Measurements from ENCODE around the gene STK25. TPM values are rescaled to one million over a fixed set of nuclear protein-coding genes. Genes with fewer than 3 reads are reported as not detected.

Gene STK25
- total RNA-seq, 1 donor from 2014 or later, result 198 TPM

DNA sequence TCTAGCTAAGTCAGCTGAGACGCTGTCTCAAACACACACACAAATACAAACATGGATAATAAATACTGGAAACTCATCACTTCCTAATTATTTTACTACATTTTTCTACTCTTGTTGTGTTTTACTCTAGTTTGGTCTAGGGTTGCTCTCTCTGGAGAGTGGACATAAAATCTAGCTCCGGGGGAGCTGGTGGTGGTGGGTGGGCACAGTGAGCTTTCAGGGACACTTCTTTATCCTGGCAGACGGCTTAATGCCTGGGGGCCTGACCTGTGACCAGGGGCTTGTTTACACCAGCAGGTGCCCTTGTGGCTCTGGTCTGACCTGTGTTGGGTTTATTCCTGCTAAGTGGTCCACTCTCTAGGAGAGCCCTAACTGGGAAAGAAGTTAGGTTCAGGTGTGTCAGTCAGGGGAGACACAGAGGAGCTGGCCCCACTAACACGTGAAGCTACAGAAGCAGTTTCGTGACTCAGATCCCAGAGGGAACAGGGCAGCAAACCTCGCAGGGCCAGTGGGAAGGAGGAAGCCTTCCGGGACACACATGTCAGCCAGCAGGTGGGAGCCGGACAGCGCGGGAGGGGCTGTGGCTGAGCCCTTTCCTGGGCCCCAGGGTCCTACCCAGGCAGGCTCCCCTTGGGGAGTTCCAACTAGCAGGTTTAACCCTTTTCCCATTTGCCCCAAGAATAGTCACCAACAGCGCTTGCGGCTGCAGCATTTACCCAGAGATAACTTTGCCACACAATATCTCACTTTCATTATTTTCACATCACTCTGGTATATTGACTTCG, 27.7 kb upstream of the STK25 start:
- no peak overlapping the region for H3K27ac Mint-ChIP-seq
- no peak overlapping the region for H3K4me3 Mint-ChIP-seq
- H3K36me3 Mint-ChIP-seq, result no peaks in the 10 kb centered on the region
- TF ChIP-seq, protein P1, sequence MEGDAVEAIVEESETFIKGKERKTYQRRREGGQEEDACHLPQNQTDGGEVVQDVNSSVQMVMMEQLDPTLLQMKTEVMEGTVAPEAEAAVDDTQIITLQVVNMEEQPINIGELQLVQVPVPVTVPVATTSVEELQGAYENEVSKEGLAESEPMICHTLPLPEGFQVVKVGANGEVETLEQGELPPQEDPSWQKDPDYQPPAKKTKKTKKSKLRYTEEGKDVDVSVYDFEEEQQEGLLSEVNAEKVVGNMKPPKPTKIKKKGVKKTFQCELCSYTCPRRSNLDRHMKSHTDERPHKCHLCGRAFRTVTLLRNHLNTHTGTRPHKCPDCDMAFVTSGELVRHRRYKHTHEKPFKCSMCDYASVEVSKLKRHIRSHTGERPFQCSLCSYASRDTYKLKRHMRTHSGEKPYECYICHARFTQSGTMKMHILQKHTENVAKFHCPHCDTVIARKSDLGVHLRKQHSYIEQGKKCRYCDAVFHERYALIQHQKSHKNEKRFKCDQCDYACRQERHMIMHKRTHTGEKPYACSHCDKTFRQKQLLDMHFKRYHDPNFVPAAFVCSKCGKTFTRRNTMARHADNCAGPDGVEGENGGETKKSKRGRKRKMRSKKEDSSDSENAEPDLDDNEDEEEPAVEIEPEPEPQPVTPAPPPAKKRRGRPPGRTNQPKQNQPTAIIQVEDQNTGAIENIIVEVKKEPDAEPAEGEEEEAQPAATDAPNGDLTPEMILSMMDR (conservative IDR thresholded peaks at IDR 0.05), result no peak
- H3K4me1 Mint-ChIP-seq (ENCODE audit: unreplicated experiment), result peaks cover 10% of the 10 kb centered on the region
- DNase-seq (ENCODE audit: extremely low spot score, unreplicated experiment), result no peak
- H3K27me3 Mint-ChIP-seq, result peaks cover 14% of the 10 kb centered on the region
- H3K9me3 Mint-ChIP-seq, result no peaks in the 10 kb centered on the region

DNA sequence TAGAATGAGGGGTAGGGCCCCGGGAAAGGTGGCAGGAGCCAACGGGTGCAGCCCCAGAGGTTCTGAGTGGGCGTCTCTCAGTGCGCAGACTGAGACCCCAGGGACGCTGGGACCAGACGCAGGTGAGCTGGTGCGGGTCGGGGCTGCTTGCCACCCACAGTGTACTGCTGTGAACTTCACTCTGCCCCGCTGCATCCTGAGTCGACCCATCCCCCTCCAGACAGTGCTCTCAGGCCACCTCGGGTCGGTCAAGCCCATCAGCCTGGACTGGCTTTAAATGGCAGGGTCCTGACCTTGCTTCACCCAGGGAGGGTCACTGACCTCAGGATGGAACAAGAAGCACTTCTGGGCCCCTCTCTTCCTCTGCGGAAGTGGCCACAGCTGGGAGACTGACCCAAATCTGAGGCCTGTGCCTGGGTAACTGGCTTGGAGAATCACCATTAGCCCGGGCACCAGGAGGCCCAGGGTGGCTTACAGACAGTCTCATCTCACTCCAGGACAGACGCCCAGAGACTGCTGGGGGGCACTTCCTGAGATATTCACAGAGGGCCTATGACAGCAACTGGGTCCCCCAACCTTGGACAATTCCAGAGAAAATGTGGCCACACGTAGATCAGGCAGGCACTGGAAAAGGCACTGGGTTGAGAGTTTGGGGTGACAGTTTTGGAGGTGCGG, 26.5 kb upstream of the STK25 start:
- no peaks in the 10 kb centered on the region for H3K36me3 Mint-ChIP-seq
- no peak for DNase-seq (ENCODE audit: extremely low spot score, unreplicated experiment)
- no peak overlapping the region for H3K27ac Mint-ChIP-seq
- TF ChIP-seq, protein P1 (conservative IDR thresholded peaks at IDR 0.05), result no peak
- peaks cover 6% of the 10 kb centered on the region for H3K4me1 Mint-ChIP-seq (ENCODE audit: unreplicated experiment)
- H3K9me3 Mint-ChIP-seq, result no peaks in the 10 kb centered on the region
- peaks cover 15% of the 10 kb centered on the region for H3K27me3 Mint-ChIP-seq
- H3K4me3 Mint-ChIP-seq, result no peak overlapping the region

DNA sequence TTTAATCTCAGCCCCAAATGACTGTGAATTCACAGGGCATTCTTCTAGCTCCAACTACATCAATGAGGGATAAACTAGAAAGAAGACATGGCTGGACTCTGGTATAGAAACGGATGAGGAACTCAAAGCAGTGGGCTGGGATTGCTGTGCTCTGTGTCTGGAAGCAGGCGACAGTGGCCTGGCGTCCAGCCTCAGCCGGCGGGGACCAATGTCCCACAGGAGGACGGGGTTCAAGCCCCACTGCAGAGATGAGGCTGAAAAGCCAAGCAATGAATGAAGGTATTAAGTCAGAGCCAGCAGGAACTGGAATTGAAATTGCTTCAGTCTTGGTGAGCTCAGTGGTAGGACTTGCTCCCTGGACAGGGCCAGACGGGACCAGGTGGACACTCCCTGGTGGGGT, 25.9 kb upstream of the STK25 start:
- H3K27me3 Mint-ChIP-seq, result peaks cover 15% of the 10 kb centered on the region
- peaks cover 6% of the 10 kb centered on the region for H3K4me1 Mint-ChIP-seq (ENCODE audit: unreplicated experiment)
- H3K27ac Mint-ChIP-seq, result no peak overlapping the region
- DNase-seq (ENCODE audit: extremely low spot score, unreplicated experiment), result no peak
- no peaks in the 10 kb centered on the region for H3K36me3 Mint-ChIP-seq
- H3K9me3 Mint-ChIP-seq, result no peaks in the 10 kb centered on the region
- no peak overlapping the region for H3K4me3 Mint-ChIP-seq
- TF ChIP-seq, protein P1 (conservative IDR thresholded peaks at IDR 0.05), result no peak

DNA sequence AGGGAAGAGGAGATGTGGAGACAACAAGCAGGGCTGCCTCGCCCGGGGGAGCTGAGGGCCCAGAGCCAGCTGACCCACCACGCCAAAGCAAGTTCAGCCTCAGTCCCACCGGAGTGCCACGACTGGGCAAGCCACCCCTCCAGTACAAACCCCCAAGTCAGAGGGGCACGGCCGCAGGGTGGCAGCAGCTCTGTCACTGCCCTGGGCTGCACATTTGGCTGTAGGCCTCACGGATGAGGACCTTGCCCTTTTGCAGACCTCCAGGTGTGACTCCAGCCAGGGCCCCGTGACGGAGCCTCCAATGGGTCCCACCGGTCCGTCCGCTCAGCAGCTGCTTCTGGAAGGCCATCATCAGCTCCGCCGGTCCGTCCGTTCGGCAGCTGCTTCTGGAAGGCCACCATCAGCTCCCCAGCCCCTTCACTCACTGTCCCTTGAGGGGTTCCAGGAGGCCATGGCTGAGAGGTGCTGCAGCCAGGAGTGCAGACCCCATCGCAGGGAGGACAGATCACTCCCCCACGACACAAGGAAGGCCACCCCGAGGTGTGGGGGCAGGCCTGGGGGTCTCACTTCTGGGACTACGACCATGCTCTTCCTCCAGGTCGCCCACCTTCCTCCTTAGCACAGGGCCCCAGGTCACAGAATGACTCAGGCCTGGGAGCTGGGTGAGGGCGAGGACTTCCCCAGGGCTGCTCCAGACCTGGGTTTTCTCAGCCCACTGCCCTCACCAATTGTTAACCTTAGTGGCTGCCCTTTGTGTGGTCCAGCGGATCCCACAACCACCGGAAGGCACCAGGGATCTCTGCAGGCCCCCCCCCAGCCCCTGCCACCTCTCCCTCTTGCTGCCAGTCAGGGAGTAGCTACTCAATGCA, 24.6 kb upstream of the STK25 start:
- Mint-ChIP-seq H3K4me1 (ENCODE audit: unreplicated experiment) (no peaks in the 10 kb centered on the region), H3K36me3 (no peaks in the 10 kb centered on the region), H3K27me3 (peaks cover 15% of the 10 kb centered on the region), H3K9me3 (no peaks in the 10 kb centered on the region), H3K27ac (no peak overlapping the region), H3K4me3 (no peak overlapping the region)
- no peak for DNase-seq (ENCODE audit: extremely low spot score, unreplicated experiment)
- TF ChIP-seq, protein P1 (conservative IDR thresholded peaks at IDR 0.05), result no peak

DNA sequence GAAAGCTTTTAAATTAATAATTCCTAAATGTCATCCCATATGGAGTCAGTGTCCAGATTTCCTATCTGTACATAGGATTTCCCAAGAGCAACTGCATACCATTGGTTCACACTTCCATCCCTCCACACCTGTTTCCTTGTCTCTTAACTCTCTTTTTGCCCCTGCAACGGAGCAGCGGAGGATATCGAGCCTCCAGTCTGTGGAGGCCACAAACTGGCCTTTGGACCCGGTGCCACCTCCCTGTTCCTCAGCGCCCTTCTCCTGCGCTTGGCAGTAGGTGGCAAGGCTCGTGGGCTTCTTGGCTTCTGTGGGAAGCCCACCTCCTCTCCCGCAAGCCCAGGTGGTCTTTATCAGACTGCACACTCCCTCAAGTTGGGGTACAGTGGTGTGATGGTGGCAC, 23.8 kb upstream of the STK25 start:
- TF ChIP-seq, protein P1 (conservative IDR thresholded peaks at IDR 0.05), result no peak
- Mint-ChIP-seq H3K4me3 (no peak overlapping the region), H3K36me3 (no peaks in the 10 kb centered on the region), H3K27ac (no peak overlapping the region), H3K4me1 (ENCODE audit: unreplicated experiment) (no peaks in the 10 kb centered on the region), H3K9me3 (no peaks in the 10 kb centered on the region), H3K27me3 (peaks cover 15% of the 10 kb centered on the region)
- DNase-seq (ENCODE audit: extremely low spot score, unreplicated experiment), result no peak

All from type B pancreatic cell (in vitro differentiated cells).